ENCODE measurements around the gene CDS1. TPM values are rescaled to one million over a fixed set of nuclear protein-coding genes. Genes with fewer than 3 reads are reported as not detected.

CDS1 gene
- total and polyA plus RNA-seq, 10 donors = 0.15 to 3.8 (median 1.4) TPM

DNA sequence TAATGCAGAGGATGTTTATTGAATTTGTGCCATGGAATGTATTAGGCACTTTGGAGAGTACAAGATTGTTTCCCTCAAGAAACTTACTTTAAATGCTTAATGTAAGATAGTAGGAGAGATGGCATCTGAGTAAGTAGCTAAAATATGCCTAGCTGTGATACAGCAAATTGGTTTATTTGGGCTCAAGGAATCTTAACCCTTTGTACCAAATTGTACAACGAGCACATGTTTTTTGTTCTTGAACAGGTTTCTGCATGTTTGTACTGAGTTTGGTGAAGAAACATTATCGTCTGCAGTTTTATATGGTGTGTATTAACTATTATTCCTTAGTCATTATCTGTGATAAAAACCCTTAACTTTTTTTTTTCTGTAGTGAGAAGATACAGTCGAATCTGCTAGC, 48.6 kb downstream of the CDS1 start:
- no peaks in the 10 kb centered on the region for H3K4me1 ChIP-seq
- 74 to 85% (median 80%) methylated on average over 3 of the region's 3 CpGs for WGBS, 5 donors
- no peak overlapping the region for H3K27ac ChIP-seq
- H3K4me3 ChIP-seq = no peak overlapping the region
- H3K9me3 ChIP-seq = no peaks in the 10 kb centered on the region
- intact Hi-C loops (cut with DNase I; ENCODE audit: low total_unique reads) = no loop called here
- TF ChIP-seq POLR2A (IDR thresholded peaks at IDR 0.05) (no peak), POLR2AphosphoS5 (IDR thresholded peaks at IDR 0.05) (no peak)
- TF ChIP-seq, protein P1, sequence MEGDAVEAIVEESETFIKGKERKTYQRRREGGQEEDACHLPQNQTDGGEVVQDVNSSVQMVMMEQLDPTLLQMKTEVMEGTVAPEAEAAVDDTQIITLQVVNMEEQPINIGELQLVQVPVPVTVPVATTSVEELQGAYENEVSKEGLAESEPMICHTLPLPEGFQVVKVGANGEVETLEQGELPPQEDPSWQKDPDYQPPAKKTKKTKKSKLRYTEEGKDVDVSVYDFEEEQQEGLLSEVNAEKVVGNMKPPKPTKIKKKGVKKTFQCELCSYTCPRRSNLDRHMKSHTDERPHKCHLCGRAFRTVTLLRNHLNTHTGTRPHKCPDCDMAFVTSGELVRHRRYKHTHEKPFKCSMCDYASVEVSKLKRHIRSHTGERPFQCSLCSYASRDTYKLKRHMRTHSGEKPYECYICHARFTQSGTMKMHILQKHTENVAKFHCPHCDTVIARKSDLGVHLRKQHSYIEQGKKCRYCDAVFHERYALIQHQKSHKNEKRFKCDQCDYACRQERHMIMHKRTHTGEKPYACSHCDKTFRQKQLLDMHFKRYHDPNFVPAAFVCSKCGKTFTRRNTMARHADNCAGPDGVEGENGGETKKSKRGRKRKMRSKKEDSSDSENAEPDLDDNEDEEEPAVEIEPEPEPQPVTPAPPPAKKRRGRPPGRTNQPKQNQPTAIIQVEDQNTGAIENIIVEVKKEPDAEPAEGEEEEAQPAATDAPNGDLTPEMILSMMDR (IDR thresholded peaks at IDR 0.05 in 8 of 11, conservative IDR thresholded peaks at IDR 0.05 in 3 of 11) = no peak
- no peaks in the 10 kb centered on the region for H3K36me3 ChIP-seq
- DNase-seq = no peak
- H3K27me3 ChIP-seq (replicated peaks in 1 of 7) = no peaks in the 10 kb centered on the region

DNA sequence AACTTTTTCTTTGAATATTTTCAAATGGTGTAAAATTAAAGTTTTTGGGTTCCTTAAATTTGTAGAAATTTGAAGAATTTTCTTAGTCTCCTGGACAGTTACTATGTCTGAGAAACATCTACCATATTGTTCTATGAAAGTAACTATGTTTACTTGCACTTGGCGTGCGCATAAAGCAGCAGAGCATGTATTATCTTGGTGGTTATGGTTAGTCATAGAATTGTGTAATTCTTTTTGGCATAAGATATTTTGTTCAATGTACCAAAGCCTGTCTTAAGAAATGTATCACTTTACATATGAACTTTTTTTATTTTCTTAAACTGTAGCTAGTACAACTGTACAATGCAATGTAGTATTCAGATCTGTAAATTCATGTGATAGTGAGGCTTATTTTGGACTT, 49.2 kb downstream of the CDS1 start:
- no peak for DNase-seq
- intact Hi-C loops (cut with DNase I; ENCODE audit: low total_unique reads) = no loop called here
- 91 to 100% (median 95%) methylated on average over 2 of the region's 2 CpGs for WGBS, 5 donors
- TF ChIP-seq POLR2A (IDR thresholded peaks at IDR 0.05) (no peak), POLR2AphosphoS5 (IDR thresholded peaks at IDR 0.05) (no peak)
- TF ChIP-seq, protein P1 (IDR thresholded peaks at IDR 0.05 in 8 of 11, conservative IDR thresholded peaks at IDR 0.05 in 3 of 11) = no peak
- no peaks in the 10 kb centered on the region for H3K36me3 ChIP-seq
- no peak overlapping the region for H3K4me3 ChIP-seq
- H3K4me1 ChIP-seq = no peaks in the 10 kb centered on the region
- no peaks in the 10 kb centered on the region for H3K9me3 ChIP-seq
- no peaks in the 10 kb centered on the region for H3K27me3 ChIP-seq (replicated peaks in 1 of 7)
- H3K27ac ChIP-seq = no peak overlapping the region

DNA sequence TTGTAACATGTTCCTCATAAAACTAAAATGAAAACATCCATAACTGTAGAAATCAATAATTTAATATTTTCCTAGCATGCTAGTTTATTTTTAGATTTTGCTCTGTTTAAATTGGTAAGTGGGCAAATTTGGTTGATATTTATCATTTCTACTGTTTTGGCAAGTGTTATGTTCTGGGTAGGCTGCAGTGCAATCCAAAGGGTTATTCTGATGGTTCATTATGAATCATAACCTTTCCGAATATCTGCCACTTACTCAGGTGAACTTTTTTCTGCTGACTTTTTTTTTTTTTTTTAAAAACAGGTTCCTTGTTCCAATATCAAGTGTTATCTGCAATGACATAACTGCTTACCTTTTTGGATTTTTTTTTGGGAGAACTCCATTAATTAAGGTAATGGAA, 52.0 kb downstream of the CDS1 start:
- no peak for DNase-seq
- Histone ChIP-seq H3K27me3 (replicated peaks in 1 of 7) (no peaks in the 10 kb centered on the region), H3K36me3 (no peaks in the 10 kb centered on the region), H3K4me3 (no peak overlapping the region), H3K4me1 (no peaks in the 10 kb centered on the region), H3K27ac (no peak overlapping the region), H3K9me3 (no peaks in the 10 kb centered on the region)
- WGBS, 5 donors = 80 to 98% (median 91%) methylated on average over 1 of the region's 1 CpG
- TF ChIP-seq POLR2AphosphoS5 (IDR thresholded peaks at IDR 0.05) (no peak), POLR2A (IDR thresholded peaks at IDR 0.05) (no peak)
- TF ChIP-seq, protein P1 (IDR thresholded peaks at IDR 0.05 in 8 of 11, conservative IDR thresholded peaks at IDR 0.05 in 3 of 11) = no peak
- intact Hi-C loops (cut with DNase I; ENCODE audit: low total_unique reads) = no loop called here

DNA sequence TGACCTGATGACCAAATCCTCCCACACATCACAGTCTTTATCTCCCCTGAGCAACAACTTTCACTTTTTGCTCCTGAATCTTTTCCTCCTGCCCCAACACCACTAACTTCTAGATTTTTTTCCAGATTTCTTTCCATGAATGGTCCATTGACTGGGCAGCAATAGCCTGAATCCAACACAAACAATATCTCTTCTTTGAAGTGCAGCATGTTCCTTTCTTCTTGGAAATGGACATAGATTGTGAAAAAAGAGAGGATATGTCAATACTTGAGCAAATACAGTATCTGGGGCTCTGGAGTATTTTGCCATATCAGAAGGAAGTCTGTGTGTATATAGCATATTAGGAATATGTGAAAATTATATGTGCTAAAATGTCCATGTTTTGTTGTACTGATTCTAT, 55.2 kb downstream of the CDS1 start:
- Histone ChIP-seq H3K4me1 (no peaks in the 10 kb centered on the region), H3K27ac (no peak overlapping the region), H3K27me3 (replicated peaks in 1 of 7) (no peaks in the 10 kb centered on the region), H3K36me3 (no peaks in the 10 kb centered on the region), H3K9me3 (no peaks in the 10 kb centered on the region), H3K4me3 (no peak overlapping the region)
- no peak for DNase-seq
- TF ChIP-seq POLR2AphosphoS5 (IDR thresholded peaks at IDR 0.05) (no peak), POLR2A (IDR thresholded peaks at IDR 0.05) (no peak)
- TF ChIP-seq, protein P1 (IDR thresholded peaks at IDR 0.05 in 8 of 11, conservative IDR thresholded peaks at IDR 0.05 in 3 of 11) = no peak
- intact Hi-C loops (cut with DNase I; ENCODE audit: low total_unique reads) = no loop called here

Measured in spleen (tissue), 11 donors.